HG03060 (cell line): ENCODE measurements around the gene NCAPD3.

Experiments used
- ATAC-seq: cut with Tn5 transposase; IDR thresholded peaks from one replicate; pipeline ENCODE4 v1.9.1; 2021; ENCODE audit warnings: low read depth, moderate number of reproducible peaks; ENCODE audit not compliant: unreplicated experiment

The NCAPD3 gene

DNA sequence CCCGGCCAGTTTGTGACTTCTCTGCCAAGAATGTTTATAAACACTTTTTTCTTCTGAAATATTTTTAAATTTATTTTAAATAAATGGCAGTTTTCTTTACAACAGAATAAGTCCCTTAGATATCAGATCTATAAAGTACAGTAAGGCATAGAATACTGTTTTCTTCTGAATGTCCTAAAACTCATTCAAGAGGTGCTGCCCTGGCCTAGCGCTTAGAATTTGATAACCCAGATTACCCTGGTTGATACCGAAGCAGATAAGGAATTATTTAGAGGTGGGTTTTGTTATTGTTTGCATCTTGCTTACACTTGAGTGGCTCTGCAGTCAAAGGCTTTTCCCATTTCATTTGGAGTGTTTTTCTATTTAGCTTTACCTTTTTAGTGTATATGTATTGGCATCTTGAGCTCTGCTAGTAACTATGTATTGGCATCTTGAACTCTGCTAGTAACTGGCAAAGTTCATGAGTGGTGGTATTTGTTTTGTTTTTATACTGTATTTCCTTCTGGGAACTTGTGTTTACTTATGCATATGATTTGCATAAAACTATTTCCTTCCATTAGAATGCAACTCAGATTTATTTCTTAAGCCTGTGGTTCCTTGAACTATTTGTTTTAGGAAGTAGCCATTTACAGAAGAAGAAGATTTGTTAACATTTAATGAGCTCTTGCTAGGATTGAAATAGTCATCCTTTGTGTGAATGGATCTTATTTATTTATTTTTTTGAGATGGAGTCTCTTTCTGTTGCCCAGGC is 30.8 kb upstream of the NCAPD3 start:
- ATAC-seq = no peak

DNA sequence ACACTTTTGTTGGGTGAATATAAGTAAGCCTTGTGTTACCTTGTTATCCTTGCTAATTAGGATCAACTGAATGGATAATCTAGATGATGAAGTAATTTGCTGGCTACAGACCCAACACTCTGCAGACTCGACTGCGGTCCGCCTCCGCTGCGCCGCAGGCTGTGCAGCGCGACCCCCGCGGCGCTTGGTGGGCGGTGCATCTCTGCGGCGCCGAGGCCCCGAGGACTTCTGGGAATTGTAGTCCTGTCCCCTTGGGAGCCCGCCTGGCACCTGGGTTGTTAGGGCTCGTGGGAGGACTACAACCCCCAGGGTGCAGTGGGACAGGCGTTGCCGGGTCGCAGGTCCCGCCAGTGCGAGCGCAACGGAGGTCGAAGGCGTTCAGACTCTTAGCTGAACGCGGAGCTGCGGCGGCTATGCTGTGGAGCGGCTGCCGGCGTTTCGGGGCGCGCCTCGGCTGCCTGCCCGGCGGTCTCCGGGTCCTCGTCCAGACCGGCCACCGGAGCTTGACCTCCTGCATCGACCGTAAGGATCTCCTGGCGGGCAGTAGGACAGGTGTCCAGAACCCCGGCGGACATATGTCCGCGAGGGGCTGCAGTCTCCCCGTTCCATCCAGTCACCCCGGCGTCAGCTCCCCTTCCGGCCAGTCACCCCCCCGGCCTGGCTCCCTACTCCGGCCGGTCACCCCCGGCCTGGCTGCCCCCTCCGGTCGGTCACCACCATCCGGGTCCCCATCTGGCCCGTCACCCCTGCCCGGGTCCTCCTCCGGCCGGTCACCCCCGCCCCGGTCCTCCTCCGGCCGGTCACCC is 29.6 kb upstream of the NCAPD3 start, which contains the start of the genes ACAD8 and THYN1:
Gene ACAD8 (plus strand): TSS at position 381 of the 806 bp plus-strand sequence. CDS start 33 bp downstream, at position 414.
Gene THYN1 (minus strand): TSS at position 165 of the 806 bp plus-strand sequence. CDS start 470 bp downstream, outside the sequence.
- ATAC-seq = peak; percentile 97

DNA sequence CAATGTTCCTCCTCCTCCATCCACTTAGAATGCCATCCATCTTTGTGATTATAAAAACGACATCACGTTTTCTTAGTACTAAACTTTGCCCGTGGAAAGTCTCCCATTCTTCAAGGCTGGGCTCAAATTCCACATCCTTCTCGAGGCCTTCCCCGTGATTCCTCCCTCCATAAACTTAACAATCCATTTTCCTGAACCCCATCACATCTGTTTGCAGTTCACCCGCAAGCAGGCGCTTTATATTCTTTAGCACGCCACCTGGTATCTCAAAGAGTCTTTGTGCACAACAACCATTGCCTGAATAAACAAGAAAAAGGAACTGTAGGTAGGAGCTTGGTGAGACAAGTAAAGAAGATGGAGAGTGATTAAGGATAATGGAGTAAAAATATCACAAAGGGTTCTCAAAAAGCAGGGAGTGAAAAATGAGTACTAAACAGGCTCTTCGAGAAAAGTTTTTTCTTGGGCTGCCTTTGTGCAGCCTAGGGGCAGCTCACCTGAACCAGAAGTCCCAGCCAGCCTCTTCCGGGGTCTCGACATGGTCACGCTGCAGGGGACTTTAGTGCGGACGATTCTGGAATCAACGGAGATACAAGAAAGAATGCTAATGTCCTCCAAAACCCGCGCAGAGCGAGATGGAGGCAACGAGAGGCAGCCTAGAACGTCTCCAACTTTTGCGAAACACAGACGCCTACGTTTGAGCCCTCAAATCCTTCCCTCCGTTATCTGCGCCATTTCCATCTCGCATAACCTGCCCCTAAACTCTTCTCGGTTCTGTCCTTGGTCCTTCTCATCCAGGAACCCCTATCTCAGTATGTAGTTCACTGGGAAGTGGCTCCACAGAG is 28.8 kb upstream of the NCAPD3 start:
- peak; percentile 27 for ATAC-seq

DNA sequence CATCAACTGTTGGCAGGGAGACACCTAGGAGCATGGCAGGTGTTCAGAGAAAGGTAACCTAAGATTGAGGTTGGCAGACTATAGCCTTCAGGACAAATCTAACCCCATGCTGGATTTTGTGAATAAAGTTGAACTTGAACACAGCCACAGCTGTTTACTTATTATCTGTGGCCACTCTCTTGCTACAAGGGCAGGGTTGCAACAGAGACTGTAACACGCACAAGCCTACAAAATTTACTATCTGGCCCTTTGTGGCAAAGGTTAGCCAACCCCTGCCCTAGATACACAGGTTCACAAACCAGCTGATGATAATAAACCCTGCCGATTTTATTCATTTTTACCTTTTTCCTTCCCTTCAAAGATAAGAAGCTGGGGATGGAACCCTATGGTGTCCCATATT is 26.9 kb upstream of the NCAPD3 start:
- no peak for ATAC-seq

DNA sequence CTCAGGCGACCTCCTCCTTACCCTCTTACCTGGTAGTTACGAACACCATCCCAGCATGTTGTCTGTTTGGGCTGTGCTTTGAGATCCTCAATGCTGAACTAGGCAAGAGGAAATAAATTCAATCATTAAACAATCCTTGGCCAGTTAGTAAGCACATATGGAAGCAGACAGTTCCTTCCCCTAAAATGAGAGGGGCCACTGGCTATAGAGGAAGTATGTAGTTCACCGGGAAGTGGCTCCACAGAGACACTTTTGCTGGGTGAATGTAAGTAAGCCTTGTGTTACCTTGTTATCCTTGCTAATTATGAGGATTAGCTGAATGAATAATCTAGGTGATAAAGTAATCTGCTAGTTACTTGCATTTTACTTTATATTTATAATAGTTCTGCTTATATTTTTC is 26.5 kb upstream of the NCAPD3 start:
- ATAC-seq = no peak

DNA sequence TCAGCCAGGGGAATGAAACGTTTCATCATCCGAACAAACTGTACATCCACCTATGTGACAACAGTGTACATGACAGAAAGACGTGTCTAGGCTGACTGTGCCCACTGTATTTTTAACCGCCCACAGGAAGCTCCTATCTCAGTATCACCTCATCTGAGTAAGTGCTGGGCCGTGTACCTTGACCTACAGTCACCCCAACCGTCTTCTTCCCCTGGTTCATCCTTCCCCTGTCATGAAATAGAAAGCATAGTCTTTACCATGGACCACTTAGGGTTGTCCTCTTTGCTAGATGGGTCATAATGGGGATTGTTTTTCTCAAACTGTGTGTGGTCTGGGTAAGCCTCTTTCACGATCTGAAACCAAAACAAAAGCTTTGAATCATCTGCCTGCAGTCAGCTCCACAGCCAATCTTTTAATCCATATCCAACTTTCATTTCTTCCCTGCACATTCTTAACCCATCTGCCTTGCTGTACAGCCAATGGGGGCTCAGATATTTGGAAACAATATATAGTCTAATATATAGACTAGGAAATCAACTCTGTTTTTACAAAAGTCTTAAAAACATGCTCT is 25.2 kb upstream of the NCAPD3 start:
- ATAC-seq = no peak

DNA sequence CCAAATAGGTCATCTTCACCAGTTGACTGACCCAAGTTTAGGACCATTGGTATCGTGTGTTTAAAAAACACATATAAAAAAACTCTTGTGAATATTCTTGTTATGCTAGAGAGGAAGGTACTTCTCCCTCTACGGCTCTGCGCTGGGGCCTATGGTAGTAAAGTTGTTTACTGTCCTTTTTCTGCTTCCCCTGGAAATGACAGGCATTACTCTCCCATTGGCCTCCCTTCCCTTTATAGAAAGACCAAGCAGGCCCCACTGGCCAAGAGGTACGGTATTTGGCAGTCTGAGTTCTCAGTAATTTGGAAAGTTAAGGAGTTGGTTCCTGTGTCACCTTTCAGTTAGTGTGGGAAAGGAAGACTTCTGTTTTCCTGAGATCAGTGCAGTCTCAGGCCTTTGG is 22.9 kb upstream of the NCAPD3 start:
- ATAC-seq = no peak

DNA sequence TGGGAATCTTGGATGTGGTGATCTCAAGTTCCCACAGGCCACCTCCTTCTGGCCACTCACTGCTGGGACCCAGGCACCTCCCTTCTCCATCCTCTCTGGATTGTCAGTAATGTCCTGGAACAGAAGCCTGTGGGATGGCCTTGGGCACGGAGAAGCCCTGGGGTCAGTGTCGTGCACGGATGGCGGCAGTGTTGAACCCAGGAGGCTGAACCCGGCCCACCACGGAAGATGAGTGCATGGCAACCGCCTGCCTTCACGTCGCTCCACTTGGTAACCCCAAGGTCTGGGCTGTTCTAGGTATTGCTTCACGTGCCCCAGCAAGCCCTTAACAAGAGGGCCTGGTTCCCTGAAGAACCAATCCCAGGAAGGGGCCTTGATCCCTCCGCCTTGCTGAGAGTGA is 22.3 kb upstream of the NCAPD3 start:
- ATAC-seq = no peak

DNA sequence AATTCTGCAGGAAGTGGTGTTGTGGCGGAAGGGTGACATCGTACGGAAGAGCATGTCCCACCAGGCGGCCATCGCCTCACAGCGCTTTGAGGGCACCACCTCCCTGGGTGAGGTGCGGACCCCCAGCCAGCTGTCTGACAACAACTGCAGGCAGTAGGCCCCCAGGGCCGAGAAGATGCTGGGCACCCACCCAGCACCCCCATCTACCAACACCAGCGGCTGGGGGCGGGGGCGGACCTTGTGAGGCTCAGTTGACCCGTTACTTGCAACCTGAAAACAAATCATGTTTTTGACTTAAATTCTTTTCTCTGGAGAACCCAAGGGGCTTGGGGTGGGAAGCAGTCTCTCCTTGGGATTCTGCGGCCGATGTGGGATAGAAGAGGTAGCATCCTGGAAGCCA is 21.7 kb upstream of the NCAPD3 start:
- ATAC-seq = no peak

DNA sequence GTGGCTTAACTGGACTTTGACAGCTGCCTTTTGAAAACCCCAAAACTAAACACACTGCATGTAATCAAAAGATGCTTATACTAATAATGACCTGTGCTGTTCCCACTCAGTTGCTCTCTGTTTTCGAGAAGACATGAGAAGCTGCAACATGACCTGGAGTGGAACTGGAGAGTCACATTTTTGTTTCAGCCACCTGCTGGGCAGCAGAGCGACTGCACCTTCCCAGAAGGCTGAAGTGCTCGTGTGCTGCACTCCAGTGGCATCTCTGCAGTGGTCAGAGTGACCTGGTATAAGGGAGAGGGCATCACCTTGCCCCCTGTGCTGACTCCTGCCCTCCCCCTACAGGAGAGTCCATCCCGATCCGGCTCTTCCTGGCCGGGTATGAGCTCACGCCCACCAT is 20.8 kb upstream of the NCAPD3 start:
- ATAC-seq = no peak

DNA sequence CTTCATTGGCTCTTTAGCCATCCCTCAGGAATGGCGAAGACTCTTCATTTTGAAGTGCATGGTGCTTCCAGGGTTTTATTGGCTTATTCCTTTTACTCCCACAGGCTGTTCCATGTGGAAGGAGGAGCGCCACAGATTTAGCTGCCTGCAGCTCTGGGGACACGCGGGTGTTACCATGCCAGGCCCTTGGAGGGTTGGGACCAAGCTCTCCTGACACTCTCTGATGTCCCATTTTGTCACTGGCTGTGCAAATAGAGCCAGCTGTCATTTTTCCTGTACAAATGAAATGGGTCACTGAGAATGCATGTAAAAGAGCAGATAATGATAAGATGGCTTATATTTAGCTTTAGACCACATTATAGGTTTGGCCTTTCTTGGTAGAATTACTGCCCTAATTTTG is 20.1 kb upstream of the NCAPD3 start:
- no peak for ATAC-seq

DNA sequence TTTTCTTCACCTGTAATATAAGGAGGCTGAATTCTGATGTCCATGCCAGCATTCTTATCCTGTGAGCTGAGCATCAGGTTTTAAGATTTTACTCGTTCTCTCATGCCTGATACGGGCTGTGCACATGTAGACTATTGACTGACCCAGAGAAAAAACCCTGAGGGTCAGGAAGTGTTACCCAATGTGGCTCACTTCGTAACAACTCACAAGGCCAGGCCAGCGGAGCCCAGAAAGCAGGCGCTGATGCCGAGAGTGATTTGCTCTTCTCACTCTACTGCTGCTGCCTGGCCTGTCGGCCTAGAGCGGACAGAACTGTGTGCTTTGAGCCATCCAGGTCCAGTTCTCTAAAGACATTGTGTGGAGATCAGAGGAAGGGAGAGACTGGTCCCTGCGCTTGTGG is 18.6 kb upstream of the NCAPD3 start:
- ATAC-seq = no peak

DNA sequence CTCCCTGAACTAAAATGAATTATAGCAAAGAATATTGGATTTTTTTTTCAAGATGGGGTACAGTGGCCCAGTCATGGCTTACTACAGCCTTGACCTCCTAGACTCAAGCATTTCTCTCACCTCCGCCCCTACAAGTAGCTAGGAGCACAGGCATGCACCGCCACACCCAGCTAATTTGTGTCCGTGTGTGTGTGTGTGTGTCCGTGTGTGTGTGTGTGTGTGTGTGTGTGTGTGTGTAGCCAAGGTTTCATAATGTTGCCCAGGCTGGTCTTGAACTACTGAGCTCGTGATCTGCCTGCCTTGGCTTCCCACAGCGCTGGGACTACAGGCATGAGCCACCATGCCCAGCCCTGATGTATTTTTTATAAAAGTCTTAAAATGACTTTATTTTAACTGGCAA is 16.8 kb upstream of the NCAPD3 start:
- ATAC-seq = no peak

DNA sequence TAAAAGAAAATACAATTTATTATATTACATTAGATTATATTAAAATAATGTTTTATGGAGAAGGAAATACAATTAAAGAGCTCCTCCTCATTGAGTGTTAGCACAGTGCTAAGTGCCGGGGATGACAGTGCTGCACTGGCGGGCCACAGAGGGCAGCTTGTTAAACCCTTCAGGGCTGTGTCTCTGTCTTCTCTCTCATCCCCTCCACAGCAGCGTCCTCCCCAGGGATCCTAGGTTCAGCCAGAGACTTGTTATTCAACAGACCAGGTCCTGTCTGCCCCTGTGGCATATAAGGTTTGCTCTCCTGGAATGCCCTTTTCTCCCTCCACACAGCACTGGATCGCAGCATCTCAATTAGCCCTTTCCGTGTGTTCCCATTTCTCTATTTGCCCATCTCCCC is 15.2 kb upstream of the NCAPD3 start:
- no peak for ATAC-seq

DNA sequence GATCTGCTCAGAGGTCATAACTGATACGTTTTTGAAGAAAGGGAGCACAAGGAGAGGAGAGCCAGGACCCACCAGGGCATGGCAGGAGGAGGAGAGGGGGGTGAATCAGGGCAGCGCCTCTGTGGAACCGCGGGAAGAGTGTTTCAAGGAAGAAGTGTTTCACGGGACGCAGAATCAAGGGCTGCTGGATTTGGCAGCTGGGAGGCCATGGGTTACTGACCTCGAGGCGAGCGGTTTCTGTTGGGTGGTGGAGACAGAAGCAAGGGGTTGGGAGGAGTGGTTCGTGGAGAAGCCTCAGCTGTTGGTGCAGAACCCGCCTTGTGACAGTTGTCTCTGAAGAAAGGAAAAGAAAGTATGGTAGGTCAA is 13.8 kb upstream of the NCAPD3 start:
- no peak for ATAC-seq

DNA sequence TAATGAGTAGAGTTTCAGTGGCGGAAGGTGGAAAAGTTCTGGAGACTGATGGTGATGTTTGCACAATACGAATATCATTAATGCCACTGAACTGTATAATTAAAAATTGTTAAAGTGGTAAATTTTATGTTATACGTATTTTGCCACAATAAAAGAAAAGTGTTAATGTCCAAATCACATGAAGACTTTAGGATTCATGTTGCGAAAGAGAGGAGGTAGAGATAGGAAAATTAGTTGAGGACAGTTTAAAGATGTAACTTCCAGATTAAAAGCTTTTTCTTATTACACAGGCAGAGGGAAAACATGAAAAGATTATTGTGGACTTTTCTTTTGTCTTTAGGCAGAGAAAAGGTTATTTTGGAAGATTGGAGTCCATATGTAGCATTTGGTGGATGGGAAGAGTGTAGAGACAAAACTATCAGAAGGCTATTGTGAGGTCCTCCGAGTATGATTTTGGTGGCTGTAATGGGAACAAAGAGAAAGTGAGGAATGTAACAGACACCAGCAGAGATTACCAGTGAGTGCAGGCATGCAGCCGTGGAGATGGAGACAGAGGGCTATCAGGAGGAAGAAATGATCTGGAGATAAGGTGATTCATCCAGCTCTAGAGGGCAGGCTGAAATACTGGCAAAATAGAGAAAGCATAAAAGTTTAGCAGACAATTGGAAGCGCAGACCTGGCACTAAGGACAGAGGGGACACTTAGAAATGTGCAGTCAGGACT is 13.2 kb upstream of the NCAPD3 start:
- ATAC-seq = no peak

DNA sequence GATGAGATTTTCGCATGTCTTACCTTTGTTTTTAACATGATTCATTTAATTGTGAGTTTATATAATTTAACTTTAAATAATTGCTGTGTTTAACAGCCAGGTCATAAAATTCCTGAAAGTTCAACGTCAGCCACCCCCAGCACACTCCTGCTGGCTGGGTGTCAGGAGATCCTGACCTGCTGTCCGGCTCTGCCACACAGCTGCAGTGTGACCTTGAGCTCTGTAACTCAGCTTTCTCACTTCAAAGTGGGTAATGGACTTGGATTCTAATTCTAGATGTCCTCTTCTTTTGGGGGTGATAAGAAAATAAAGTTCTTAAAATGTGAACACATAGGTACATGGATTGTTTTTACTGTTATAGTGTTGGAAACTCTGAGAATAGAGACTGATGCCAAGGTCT is 11.6 kb upstream of the NCAPD3 start:
- ATAC-seq = no peak

DNA sequence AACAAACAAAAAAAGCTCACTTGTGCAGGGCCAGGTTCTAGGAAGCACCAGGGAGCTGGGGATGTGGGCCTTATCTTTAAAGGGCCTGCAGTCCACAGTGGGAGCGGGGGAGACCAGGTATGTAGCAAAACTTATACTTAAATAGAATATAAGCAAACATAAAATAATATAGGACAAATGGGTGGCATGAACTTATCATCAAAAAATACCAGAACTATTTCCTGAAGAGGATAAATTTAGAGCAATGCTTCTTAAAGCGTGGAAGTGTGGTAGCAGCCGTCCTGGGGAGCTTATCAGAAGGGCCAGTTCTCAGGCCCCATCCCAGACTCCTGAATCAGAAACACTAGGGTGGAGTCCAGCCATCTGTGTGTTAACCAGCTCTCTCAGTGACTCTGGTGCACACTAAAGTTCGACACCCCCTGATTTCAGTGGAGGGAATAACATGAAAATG is 10.0 kb upstream of the NCAPD3 start:
- no peak for ATAC-seq

DNA sequence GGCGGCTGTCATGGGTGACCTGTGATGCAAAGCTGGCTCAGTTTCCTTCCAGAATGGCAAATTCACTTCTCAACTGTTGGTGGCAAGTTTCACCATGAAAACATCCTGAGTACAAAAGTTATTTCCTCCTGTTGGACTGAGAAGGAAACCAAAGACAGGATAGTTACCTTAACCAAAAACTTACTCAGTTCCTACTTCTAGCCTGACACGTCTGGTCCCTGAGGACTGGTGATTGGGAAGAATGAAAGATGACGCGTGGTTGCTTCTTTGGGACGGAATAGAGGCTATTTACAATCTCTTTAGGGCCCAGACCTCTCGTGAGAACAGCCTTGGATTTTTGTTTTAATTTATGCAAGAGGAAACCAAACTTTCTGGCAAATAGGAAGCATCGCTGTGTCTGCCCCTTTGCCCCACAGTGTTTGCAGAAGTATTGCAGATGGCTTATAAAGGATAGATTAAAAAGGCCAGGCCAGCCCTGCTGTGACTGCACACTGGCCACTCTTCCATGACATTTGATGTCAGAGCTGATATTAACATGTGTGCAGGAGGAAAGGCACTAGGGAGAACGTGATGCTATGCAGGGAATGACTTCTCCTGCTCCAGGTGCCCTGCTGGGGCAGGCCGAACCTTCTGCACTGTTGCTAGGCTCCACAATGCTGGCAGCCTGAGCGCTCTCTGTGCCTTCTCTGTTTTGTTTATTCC is 8.3 kb upstream of the NCAPD3 start:
- no peak for ATAC-seq
